HG02973 (cell line): ENCODE data around the gene PDLIM1.

ENCODE experiments used
- ATAC-seq: cut with Tn5 transposase; IDR thresholded peaks from one replicate; pipeline ENCODE4 v1.9.1; 2021; ENCODE audit warnings: moderate library complexity; ENCODE audit not compliant: unreplicated experiment

Gene PDLIM1

DNA sequence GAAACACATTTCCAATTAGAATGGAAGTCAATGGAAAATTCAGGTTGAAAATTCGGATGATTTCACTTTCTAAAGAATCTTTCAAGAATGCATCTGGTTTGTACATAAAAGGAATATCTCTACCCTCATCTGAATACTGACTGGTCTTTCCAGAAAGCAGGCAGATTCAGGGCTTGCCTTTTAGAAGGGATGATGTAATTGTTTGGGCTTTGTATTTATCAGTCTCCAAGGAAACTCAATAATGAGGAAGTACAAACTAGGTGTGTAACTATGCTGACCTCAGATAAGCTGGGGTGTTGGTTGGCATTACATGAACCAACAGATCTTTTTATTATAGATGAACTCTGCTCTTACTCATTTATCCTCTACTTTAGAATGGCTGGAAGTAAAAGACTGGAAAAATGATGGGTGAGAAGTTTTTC lies 24.1 kb downstream of the PDLIM1 start:
- peak; percentile 97 for ATAC-seq

- no peak for ATAC-seq
Measured at GRCh38 chr10:95265572-95265971, 25.2 kb downstream of the PDLIM1 start.

DNA sequence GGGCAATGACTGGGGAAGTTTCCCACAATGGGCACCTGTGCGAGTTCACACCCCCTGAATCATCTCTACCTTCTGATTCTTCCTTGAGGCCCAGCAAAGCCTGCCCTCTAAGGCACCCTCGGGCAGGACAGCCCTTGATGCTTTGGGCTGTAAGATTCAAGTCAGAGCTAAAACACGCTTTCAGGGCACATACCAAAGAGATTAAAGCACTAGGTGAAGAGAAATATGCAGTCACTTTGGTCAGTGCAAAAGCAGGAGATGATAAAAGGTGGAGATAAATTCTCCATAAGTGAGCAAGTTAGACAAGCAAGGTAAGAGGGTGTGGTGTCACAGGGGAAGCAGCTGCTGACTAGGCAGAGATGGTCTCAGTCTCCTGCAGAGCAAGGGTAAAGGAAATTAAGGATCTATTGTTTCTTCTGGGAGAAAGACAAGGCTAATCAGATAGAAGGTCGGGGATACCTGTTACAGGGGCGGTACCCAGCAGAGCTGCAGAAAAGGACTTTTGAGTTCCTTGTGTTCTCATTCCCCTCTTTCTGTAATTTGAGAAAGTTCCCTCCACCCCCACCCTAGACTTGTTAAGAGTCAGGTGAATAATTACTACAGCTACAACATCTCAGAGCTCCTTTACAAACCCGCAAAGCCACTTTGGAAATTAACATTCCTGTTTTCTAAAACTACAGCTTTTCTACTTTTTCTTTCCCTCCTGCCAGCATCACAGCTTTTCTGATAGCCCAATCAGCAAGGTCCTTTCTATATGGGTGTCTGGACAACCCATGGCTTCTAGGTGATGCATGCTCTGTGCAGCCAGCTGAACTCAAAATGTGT lies 26.4 kb downstream of the PDLIM1 start:
- ATAC-seq, result no peak

GRCh38 chr10:95263864-95264226 lies 27.0 kb downstream of the PDLIM1 start:
- no peak for ATAC-seq

DNA sequence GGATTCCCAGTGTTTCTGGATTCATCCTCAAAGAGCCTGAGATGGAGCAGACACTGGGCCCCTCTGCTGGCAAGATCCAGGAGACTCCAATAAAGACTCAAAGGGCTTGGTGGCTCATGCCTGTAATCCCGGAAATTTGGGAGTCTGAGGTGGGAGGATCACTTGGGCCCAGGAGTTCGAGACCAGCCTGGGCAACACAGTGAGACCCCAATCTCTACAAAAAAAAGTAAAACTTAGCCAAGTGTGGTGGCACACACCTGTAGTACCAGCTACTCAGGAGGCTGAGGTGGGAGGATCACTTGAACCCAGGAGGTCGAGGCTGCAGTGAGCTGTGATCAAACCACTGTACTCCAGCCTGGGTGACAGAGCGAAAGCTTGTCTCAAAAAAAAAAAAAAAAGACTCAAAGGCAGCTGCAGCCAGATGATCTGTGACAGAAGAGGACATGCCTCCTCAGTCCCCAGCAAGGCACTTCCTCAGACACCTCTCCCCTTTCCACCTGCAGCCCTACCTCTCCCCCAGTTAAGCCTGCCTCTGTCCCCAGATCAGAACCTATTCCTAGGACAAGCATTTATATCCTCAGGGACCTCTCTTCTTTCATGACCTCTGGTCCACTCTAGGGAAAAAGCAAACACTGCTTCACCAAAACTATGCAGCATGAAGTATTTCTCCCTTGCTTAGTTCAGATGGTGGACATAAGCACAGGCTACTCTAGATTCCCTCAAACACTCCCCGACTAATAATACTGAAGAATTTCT lies 27.9 kb downstream of the PDLIM1 start:
- no peak for ATAC-seq

- no peak for ATAC-seq
Measured at GRCh38 chr10:95261926-95262325, 28.9 kb downstream of the PDLIM1 start.

DNA sequence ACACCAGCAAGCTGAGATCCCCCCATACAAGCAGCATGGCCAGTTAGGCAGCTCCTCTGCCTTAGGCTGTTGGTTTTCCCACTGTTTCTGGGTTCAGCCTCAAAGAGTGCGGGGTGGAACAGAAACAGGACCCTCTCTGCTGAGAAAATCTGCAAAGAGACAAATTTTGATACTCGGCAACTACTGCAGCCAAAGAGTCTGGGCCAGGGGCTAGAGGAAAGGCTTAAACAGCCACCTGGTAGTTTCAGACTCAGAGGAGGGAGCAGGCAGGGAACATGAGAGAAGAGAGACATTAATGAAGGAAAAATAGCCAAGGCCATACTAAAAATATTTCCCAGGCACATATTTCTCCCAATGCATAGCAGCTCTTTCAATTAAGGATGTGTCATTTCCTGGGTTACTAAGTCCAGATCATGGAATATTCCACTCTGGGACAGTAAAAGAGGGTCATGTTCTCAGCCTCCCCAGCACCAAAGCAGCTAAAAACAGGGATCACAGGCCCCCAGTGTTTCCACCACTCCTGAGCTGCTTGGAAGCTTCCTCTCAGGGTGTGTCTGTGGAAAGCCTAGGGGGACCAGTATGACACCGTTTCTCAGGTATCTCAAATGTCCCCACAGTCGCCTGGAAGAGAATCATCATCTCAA lies 29.8 kb downstream of the PDLIM1 start:
- ATAC-seq, result no peak

DNA sequence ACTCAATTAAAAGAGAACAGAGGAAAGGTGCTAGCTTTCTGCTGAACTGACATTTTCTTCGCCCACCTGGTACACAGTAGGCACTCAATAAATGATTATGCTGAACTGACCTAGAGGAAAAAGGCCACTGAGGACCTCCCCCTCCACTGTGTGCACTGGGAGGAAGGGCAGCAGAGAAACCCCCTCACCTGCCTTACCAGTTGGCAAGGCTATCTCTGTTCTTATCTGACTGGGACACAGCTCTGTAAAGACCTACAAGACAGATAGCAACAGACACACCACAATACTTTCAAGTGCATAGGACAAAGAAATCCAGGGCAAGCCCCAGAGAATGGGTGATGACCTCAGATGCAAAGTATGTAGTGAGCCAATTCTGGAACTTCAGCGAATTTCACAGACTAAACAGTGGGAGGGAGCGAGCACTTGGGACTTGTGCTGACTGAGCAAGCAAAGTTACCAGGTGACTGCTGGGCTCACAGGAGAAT lies 30.4 kb downstream of the PDLIM1 start:
- ATAC-seq, result peak; percentile 53

DNA sequence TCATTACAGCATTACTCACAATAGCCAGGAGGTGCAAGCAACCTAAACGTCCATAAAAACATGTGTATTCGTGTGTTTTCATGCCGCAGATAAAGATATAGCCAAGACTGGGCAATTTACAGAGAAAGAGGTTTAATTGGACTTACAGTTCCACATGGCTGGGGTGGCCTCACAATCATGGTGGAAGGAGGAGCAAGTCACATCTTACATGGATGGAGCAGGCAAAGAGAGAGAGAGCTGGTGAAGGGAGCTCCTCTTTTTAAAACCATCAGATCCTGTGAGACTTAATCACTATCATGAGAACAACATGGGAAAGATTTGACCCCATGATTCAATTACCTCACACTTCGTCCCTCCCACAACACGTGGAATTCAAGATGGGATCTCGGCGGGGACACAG lies 33.0 kb downstream of the PDLIM1 start:
- no peak for ATAC-seq

DNA sequence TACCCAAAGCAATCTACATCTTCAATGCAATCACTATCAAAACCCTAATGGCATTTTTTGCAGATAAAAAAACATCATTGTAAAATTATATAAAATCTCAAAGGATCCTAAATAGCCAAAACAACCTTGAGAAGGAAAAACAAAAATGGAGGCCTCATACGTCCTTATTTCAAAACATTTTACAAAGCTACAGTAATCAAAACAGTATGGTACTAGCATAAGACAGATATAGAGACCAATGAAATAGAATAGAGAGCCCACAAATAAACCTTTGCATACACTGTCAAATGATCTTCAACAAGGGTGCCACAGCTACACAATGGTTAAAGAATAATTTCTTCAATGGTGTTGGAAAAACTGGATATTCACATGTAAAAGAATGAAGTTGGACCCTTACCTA lies 34.5 kb downstream of the PDLIM1 start:
- ATAC-seq, result no peak

DNA sequence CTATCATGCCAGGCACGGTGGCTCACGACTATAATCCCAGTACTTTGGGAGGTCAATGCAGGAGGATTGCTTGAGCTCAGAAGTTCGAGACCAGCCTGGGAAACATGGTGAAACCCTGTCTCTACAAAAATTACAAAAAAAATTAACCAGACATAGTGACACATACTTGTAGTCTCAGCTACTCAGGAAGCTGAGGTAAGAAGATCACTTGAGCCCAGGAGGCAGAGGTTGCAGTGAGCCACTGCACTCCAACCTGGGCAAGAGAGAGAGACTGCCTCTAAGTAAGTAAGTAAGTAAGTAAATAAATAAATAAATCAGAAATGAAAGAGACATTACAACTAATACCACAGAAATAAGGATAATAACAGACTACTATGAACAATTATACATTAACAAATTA lies 36.2 kb downstream of the PDLIM1 start:
- no peak for ATAC-seq

GRCh38 chr10:95253686-95254085 lies 37.1 kb downstream of the PDLIM1 start:
- no peak for ATAC-seq

GRCh38 chr10:95253007-95253406 lies 37.8 kb downstream of the PDLIM1 start:
- no peak for ATAC-seq

DNA sequence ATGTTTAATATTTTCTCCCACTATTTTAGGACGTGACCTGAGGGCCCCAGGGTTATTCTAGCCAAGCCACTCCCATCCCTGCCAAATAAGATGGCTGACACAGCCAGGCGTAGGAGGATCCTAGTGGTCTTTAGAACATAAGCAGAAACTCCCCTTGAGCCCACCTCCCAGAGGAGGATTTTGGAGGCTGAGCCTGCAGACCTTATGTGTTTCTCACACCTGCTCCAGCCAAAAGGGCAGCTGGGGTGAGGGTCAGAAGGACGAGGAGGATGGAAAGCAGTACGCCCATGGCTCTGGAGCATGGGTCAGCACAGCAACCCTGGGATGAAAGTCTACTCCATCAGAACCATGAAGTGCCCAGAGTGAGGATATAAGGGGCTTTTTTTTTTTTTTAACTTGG lies 39.9 kb downstream of the PDLIM1 start:
- no peak for ATAC-seq

GRCh38 chr10:95249467-95249866 lies 41.3 kb downstream of the PDLIM1 start:
- ATAC-seq, result no peak

DNA sequence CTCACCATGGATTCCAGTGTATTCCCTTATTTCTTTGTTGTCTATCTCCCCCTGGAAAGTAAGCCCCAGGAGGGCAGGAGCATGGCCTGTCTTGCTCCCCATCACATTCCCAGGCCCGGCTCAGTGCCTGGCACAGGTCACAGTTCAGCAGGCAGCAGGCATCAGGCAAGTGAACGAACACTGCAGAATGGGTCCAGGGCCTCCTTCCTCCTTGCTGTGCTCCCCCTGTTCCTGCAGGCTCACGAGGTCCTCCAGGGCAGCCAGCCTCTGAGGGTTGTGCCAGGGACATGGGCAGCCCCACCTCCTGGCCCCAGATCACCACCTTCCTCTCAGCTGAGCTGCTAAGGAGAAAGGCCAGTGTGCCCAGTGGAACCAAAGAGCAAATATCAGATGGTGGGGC lies 41.8 kb downstream of the PDLIM1 start:
- ATAC-seq, result no peak

- no peak for ATAC-seq
Measured at GRCh38 chr10:95247881-95248583, 42.8 kb downstream of the PDLIM1 start.

DNA sequence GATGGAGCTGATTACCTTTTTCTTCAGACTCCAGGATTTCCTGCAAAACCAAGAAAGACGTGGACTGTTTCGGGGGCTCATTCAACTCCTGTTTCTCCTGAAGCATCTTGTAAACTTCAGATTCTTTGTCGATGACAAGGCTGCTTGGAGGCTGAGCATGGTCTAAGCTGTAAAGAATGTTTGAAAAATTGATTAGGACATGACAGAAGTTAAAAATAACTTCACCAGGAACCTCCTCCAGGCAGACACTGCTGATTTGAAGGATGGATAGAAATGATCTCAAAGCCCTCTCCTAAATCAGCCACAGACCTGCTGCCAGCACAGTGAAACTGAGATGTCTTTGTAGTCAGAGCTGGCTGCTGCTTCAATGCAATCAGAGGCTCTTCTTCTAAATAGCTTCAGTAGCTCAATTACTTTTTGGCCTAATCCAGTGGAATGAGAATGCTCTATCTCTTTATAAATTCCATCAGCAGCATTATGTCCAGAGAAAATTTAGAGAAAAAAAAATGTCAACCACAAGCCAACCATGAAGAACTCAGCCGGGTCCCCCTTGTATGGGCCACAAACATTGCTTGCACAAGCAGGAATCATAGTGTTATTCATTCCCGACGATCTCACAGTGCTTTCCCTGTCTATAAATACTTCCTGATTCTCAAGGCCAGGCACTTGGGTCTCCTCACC lies 43.5 kb downstream of the PDLIM1 start:
- no peak for ATAC-seq

DNA sequence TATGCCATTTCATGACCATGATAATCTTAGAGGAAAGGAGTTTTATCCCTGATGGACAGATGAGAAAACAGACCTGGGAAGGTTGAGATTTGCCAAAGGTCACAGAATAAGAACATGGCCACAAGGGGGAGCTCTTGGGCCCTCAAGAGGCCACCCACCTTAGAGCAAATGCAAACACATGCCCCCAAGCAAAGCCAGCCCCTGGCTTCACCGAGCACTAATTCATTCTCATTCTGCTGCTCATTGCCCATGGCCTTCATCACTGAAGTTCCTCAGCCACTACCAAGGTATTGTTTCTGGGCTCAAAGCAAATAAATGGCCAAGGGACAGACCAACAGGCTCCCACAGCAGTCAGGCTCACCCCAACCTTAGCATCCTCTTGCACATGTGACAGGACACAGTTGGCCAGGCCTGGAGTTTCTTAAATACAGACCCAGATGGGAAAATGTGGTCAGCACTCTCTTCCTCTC lies 44.2 kb downstream of the PDLIM1 start:
- ATAC-seq, result peak; percentile 34

DNA sequence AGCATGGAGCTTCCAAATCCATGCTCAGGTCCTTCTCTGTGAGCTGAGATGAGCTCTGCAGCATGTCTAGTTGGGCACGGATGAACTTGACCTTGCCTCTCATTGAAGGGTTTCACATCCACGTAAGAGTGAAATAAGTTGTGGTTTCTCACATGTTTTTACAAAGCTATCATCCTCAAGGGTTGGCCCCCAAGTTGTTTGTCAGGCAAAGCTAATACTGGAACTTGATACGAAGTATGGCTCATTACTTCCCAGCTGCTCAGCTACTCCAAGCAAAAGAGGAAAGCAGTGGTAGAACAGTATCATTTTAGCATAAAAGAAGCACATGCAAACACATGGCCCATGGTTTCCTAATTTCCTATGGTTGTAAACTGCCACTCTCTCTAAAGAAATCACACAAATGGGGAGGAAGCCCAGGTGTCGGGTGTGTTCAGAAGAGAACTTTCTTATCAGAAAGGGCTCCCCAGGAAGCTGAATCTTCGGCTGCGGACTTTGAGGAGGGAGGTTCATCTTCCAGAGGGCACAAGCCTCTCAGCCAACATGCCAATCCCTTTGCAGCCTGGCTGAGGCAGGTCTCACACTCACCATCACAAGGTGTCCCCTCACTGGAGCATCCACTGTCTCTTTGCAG lies 45.3 kb downstream of the PDLIM1 start:
- ATAC-seq, result peak; percentile 90
